Stimulated activated CD8-positive, alpha-beta memory T cell treated with anti-CD3 and anti-CD28 coated beads, Interleukin-15, amount 100 ng/mL, for 24 hours (primary cell): ENCODE measurements around the gene LRAT.
"Not testable (repeated sequence)": the region's sequence is repeated elsewhere in the genome, so short reads cannot be mapped to it uniquely, and the experiment has no call there.

Experiments used
- DNase-seq: peaks from one replicate; pipeline ENCODE4 v3.0.0-alpha.2; 2020; ENCODE audit warnings: low read depth

Gene LRAT

DNA sequence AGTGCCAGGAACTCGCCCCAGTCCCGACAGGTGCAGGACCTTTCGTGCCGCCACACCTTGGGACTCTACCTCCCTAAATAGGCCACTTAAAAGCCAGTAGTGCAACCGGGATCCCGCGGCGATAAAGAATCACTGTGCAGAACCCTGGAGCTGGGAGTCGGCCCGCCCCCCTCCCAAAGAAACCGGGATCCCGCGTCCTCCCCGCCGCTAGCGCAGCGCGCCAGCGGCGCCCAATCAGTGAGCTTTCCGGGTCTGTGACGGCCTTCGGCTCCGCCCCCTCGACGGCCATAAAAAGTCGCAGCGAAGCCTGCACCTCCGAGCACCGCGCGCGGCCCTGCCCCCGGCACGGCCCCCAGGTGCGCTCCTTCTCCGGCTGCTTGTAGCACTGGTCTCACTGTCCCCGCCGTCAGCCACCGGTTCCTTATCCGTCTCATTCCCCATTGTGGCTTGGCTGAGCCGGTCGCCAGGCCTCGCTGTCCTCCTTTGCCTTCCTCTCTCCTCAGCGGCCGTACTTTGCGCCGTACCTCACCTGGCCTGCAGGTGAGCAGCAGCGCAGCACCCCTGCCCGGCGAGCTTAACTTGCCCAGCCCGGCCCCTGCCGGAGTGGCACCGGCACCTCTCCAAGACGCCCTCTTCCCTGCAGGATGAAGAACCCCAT, at the start of gene LRAT:
Gene LRAT, plus strand, starts transcription at position 318 of the 658 bp plus-strand sequence. Its CDS starts 327 bp downstream, at position 645.
- no peak for DNase-seq

DNA sequence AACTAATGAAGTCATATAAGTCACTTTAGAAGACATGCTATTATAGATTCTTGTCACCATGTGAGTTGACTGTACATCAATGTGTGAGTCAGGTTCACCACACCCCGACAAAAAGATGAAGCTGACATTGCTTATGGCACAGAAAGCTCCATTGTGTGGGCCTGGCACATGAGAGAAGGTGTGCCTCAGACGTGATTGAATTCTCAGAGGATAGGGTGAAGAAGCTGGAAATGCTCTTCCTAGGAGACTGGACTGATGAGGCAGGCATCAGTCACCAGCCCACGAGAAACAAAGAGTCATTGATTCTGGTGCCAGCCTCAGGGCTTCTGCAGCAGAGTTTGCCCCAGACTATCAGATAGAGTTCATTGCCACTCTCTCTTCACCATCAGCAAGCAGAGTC, 35.9 kb upstream of the LRAT start:
- DNase-seq = no peak

DNA sequence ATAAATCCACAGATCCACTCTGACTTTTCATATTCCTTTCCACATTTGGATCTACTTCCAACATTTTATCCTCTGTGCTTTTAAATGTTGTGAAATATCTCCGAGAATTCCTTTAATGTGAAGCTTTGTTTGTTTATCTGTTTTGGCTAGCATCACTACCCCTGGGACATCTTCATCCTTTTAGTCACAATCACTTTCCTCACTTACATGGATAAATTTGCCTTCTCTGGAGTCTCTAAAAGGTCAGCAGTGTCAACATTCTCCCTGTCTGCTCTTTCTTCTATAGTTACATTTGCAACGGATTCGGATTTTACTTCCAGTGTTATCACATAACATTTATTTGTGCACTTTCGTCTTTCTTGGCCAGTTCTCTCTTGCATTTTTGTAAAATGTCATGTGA, 34.2 kb upstream of the LRAT start:
- no peak for DNase-seq

- no peak for DNase-seq
These were observed 32.3 kb upstream of the LRAT start for GRCh38 chr4:154711522-154711921.

GRCh38 chr4:154714339-154715040, 29.3 kb upstream of the LRAT start:
- DNase-seq = no peak

DNA sequence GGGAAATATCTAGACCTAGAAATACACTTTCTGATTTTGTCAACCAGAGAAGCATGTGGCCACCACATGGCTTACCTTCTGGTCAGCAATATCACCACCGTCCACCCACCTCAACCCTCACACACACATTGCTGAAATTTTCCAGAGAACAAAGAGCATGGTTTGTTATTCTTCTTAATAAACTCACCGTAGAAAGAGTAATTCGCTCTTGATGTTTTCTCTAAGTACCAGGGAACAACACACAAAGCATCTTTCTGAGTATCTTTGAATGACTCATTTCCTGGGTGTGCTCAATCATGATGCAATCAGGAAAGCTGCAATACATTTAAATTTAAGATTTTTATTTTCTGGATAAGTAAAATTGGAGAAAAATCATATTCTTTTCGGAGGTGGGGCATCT, 24.7 kb upstream of the LRAT start:
- DNase-seq = no peak

DNA sequence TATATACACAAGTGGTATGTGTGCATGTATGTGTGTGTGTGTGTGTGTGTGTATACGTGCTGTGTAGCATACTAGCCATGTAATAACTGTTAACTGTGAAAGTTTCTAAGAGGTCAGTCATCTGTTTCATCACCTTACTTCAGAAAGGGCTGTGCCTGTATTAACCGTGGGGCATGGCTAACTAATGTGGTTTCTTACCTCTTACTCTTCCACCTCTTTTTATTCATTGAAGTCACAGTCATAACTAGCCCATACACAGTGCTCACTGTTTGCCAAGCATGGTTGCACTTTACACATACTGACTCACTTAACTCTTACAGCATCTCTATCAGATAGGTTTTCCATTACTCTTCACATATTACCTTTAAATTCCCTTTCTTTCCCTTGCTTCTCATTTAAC, 23.7 kb upstream of the LRAT start:
- no peak for DNase-seq

- DNase-seq = no peak
These were observed 23.1 kb upstream of the LRAT start for GRCh38 chr4:154720618-154721267.

DNA sequence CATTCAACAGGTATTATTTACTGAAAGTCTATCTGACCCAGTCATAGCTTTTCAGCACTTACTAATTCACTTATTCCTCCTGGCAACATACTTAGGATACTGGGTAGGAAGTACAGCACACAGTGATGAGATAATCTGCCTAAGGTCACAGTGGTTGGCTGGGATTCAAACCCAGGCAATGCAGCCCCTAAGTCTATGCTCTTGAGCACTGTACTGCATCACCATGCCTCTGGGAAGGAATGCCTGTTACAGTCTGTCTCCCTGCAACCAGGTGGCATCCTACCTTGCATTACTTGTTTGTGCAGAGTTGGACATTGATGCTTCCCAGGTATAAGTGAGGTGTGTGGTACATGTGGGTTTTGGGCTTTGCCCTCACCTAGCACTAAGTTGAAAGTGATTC, 21.5 kb upstream of the LRAT start:
- no peak for DNase-seq

- not testable (repeated sequence) for DNase-seq
These were observed 20.2 kb upstream of the LRAT start for GRCh38 chr4:154723601-154724000.

DNA sequence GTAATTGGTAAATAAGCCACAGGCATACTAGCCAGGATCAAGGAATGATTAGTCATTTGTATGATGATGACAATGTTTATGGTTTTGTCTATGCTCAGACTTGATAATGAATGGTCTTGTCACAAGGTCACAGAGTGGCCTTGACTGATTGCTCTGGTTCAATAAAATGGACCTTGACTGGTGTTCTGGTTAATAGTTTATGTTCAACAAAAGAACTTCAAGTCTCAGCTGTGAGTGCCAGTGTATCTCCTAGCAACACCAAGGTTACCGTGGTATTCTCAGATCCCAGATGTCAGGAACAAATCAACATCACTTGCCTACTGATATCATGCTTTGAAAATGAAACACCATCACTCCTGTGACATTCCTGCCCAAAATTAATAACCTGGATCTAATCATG, 16.3 kb upstream of the LRAT start:
- no peak for DNase-seq

- no peak for DNase-seq
These were observed 12.0 kb upstream of the LRAT start for GRCh38 chr4:154731756-154732155.

DNA sequence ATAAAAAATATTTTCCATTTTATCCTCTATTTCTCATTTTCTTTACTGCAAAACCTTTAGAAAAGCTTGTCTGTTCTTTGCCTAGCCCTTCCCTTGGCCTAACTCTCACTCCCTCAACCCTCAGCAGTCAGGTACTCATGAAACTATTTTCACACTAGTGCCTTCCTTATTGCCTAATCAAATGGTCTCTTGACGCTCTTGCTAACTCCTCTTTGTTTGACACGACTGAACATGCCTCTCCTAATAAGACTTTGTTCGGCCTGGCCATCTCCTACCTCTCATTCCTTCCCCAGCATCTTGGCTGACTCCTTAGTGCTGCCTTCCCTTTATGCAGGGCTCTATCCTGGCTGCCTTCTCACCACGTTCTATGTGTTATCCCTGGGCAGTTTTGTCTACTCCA, 11.1 kb upstream of the LRAT start:
- no peak for DNase-seq

GRCh38 chr4:154736770-154737169, 7.0 kb upstream of the LRAT start:
- no peak for DNase-seq

DNA sequence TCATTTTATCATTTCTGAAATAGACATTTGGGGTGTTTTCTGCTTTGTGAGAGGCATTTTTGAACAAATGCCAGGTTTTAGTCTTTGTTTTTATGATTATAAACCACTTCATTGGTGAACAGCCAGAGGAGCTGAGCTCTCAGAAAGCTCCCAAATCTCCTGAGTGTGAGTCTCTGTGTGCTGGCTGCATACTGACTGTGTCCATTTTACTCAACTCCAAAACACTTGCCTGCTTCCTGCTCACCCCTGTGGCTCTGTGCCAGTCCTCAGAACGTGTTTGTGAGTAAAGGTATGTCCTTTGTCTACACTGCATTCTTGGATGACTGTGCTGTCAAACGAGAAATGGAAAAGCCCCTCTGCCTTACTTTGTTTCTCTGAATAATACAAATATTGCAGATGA, 5.4 kb upstream of the LRAT start:
- DNase-seq = no peak

- no peak for DNase-seq
These were observed 4.7 kb upstream of the LRAT start for GRCh38 chr4:154739111-154739510.

DNA sequence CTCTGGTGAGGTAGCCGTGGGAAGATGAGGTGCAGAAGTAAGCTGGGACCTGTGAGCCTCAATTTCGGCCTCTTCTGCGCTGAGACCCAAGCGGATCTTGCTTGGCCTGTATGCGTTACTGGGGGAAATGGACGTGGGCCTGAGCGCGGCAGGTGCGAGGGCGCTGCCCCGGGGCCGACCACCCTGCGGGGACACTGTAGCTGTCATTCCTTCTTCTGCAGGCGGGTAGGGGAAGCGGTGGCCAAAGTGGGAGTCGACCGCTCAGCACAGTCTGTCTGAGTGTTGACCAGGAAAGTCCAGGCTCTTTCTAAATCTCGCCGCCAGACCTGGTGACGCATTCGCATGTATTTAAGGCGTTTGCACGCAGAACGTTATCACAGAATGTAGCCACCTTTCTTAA, 3.3 kb upstream of the LRAT start:
- DNase-seq = no peak

GRCh38 chr4:154741131-154741665, 2.6 kb upstream of the LRAT start:
- no peak for DNase-seq

DNA sequence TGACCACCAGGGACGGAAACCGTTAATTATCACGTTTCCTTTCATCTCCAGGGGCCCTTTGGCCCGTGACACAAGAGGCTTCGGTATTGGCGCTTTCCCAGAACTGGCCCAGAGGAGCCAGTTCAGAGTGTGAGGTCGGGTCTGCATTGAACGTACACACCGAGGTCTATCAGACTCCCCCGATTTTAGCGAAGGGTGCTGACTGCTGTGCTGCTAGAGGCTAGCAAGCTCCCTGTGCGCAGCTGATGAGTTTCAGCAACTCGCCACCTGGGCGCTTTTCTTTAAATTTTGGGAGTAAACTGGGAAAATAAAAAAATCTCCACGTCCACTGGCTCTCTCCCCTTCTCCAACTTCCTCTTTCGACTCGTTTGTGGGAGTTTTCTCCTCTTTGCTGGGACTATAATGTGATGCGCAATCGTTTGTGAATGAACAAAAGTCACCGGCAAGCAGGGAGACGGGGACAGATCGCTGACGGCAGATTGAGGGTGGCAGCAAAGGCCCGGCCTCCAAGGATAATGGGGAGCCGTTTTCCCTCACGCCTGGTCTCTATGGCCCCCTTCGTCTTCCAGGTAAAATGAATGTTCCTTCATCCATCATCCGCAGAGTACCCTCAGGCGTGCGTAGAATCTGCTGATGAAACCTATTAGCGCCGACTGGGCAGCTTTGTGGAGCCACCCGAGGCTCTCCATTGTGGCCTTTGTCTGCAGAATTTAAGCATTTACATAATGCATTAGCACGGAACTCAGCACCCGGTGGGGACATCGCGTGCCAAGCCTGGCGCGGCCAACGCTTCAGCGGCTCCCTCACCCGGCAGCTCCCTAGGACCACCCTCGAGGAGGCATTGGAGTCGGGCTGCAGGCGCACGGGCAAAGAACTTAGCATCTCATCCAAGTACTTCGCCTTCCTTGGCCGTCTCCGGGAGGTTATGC, 1.6 kb upstream of the LRAT start:
- no peak for DNase-seq

GRCh38 chr4:154744341-154744926, 634 bp downstream of the LRAT start:
- DNase-seq = no peak

- DNase-seq = no peak
These were observed 13.9 kb downstream of the LRAT start for GRCh38 chr4:154757713-154758112.

GRCh38 chr4:154760895-154761294, 17.1 kb downstream of the LRAT start:
- DNase-seq = no peak
